Measurements from ENCODE around the gene IMMP2L.

IMMP2L gene

GRCh38 chr7:111388912-111389311 is 173.4 kb downstream of the IMMP2L start:
- no peak for DNase-seq

GRCh38 chr7:111388016-111388415 is 174.3 kb downstream of the IMMP2L start:
- DNase-seq = no peak

- DNase-seq = no peak
These were observed 178.0 kb downstream of the IMMP2L start for GRCh38 chr7:111384065-111384891.

- no peak for DNase-seq
These were observed 179.2 kb downstream of the IMMP2L start for GRCh38 chr7:111383133-111383532.

- no peak for DNase-seq
These were observed 180.7 kb downstream of the IMMP2L start for GRCh38 chr7:111381590-111381989.

- no peak for DNase-seq
These were observed 181.3 kb downstream of the IMMP2L start for GRCh38 chr7:111380945-111381344.

GRCh38 chr7:111374027-111374426 is 188.3 kb downstream of the IMMP2L start:
- no peak for DNase-seq

GRCh38 chr7:111371437-111371836 is 190.9 kb downstream of the IMMP2L start:
- no peak for DNase-seq

GRCh38 chr7:111370002-111370401 is 192.3 kb downstream of the IMMP2L start:
- no peak for DNase-seq

GRCh38 chr7:111368381-111369065 is 193.8 kb downstream of the IMMP2L start:
- no peak for DNase-seq

- no peak for DNase-seq
These were observed 197.9 kb downstream of the IMMP2L start for GRCh38 chr7:111364413-111364812.

GRCh38 chr7:111363099-111363498 is 199.2 kb downstream of the IMMP2L start:
- DNase-seq = no peak

- DNase-seq = no peak
These were observed 199.7 kb downstream of the IMMP2L start for GRCh38 chr7:111362506-111363054.

- DNase-seq = no peak
These were observed 203.4 kb downstream of the IMMP2L start for GRCh38 chr7:111358915-111359314.

- DNase-seq = no peak
These were observed 204.6 kb downstream of the IMMP2L start for GRCh38 chr7:111357691-111358090.

- no peak for DNase-seq
These were observed 205.4 kb downstream of the IMMP2L start for GRCh38 chr7:111356941-111357340.

- no peak for DNase-seq
These were observed 210.0 kb downstream of the IMMP2L start for GRCh38 chr7:111352319-111352718.

GRCh38 chr7:111346219-111346618 is 216.1 kb downstream of the IMMP2L start:
- DNase-seq = no peak

- no peak for DNase-seq
These were observed 219.3 kb downstream of the IMMP2L start for GRCh38 chr7:111343017-111343416.

- no peak for DNase-seq
These were observed 223.3 kb downstream of the IMMP2L start for GRCh38 chr7:111339006-111339405.

- no peak for DNase-seq
These were observed 229.3 kb downstream of the IMMP2L start for GRCh38 chr7:111333010-111333409.

GRCh38 chr7:111330235-111330523 is 232.1 kb downstream of the IMMP2L start:
- DNase-seq = no peak

GRCh38 chr7:111329367-111330234 is 232.7 kb downstream of the IMMP2L start:
- no peak for DNase-seq

Measured in stimulated activated naive CD4-positive, alpha-beta T cell (primary cell).